ENCODE measurements around the gene RNF115.
A peak's percentile ranks its signal among the peaks of the same experiment; 100 is the strongest.
"Not testable (repeated sequence)": the region's sequence is repeated elsewhere in the genome, so short reads cannot be mapped to it uniquely, and the experiment has no call there.

RNF115 gene

DNA sequence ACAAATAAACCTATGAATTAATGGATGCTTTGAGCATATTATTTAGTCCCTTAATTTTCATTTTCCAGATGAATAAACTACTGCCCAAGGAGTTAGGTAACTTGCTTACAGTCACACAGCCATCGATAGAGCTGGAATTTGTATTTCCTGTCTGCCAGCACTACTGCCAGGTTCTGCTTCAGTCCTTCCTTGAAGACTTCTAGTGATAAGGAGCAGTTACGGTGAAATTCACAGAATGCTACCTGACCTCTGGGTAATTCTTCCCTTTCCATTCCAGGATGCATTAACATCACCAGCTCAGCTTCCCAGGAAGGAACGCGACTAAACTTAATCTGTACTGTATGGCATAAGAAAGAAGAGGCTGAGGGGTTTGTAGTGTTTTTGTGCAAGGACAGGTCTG, 93.4 kb downstream of the RNF115 start:
- H3K4me3 Mint-ChIP-seq, result no peak overlapping the region
- H3K36me3 Mint-ChIP-seq (ENCODE audit: insufficient read depth), result peaks cover 9% of the 10 kb centered on the region
- peak overlapping the region; percentile 36 for H3K27ac Mint-ChIP-seq (ENCODE audit: low read depth)
- H3K9me3 Mint-ChIP-seq, result no peaks in the 10 kb centered on the region
- DNase-seq (ENCODE audit: low spot score in 2 of 2) (no peak), ATAC-seq (replicated peaks; ENCODE audit: extremely low read depth, poor library complexity, severe bottlenecking) (no peak)
- H3K27me3 Mint-ChIP-seq, result no peaks in the 10 kb centered on the region
- H3K4me1 Mint-ChIP-seq, result peaks cover 5% of the 10 kb centered on the region

DNA sequence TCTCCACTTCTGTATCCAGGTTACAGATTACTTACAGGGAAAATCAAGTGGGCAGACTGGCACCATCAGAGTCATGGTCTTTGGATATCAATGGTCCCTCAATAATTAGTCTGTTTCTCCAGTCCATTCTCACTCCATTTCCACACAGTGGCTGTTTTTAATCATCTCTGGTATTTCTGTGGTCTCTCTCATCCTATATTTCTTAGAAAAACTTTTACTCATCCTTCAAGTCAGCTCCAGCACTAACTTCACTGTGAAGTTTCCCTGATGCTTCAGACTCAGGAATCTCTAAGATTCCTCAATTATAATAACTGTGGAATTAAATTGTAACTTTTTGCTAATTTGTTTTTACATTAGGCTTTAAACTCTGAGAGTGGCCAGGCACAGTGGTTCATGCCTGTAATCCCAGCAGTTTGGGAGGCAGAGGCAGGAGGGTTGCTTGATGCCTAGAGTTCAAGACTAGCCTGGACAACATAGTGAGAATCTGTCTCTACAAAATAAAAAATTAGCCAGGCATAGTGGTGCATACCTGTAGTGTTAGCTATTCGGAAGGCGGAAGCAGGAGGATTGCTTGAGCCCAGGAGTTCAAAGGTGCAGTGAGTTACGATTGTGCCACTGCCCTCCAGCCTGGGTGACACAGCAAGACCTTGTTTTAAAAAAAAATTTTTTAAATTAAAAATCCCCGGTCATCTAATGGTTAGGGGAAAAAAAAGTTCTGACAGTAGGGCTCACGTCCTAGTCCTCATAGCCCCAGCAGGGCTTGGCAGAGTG, 94.0 kb downstream of the RNF115 start:
- Mint-ChIP-seq H3K27me3 (no peaks in the 10 kb centered on the region), H3K36me3 (ENCODE audit: insufficient read depth) (peaks cover 7% of the 10 kb centered on the region), H3K4me3 (no peak overlapping the region), H3K9me3 (no peaks in the 10 kb centered on the region), H3K4me1 (peaks cover 5% of the 10 kb centered on the region), H3K27ac (ENCODE audit: low read depth) (no peak overlapping the region)
- DNase-seq (ENCODE audit: low spot score in 2 of 2) (no peak), ATAC-seq (replicated peaks; ENCODE audit: extremely low read depth, poor library complexity, severe bottlenecking) (no peak)

DNA sequence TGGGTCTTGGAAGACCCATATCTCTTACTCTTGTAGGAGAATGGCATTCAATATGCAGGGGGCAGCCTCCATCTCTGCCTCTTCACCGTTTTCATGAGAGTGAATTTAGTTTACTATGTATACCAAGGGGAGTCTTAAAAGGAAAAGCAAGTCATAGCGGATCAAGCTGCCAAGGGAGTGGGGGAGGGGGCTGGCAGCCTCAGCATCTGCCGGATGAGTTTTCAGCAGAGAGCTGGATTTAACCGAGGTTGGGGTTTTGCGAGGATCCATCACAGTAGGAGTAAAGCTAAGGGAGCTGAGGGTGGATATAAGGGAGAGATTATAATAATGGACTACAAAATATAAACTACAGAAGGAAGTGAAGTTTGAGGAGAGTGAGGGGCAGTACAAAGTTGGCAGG, 94.7 kb downstream of the RNF115 start:
- Mint-ChIP-seq H3K9me3 (no peaks in the 10 kb centered on the region), H3K4me1 (peaks cover 4% of the 10 kb centered on the region), H3K27ac (ENCODE audit: low read depth) (no peak overlapping the region), H3K4me3 (no peak overlapping the region), H3K27me3 (no peaks in the 10 kb centered on the region), H3K36me3 (ENCODE audit: insufficient read depth) (peaks cover 4% of the 10 kb centered on the region)
- DNase-seq (ENCODE audit: low spot score in 2 of 2) (no peak), ATAC-seq (replicated peaks; ENCODE audit: extremely low read depth, poor library complexity, severe bottlenecking) (no peak)

DNA sequence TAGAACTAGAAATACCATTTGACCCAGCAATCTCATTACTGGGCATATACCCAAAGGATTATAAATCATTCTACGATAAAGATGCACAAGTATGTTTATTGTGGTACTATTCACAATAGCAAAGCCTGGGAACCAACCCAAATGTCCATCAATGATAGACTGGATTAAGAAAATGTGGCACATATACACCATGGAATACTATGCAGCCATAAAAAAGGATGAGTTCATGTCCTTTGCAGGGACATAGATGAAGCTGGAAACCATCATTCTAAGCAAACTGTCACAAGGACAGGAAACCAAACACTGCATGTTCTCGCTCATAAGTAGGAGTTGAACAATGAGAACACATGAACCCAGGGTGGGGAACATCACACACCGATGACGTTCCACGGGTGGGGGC, 97.7 kb downstream of the RNF115 start:
- ATAC-seq (replicated peaks; ENCODE audit: extremely low read depth, poor library complexity, severe bottlenecking); H3K27ac Mint-ChIP-seq (ENCODE audit: low read depth); H3K4me3 Mint-ChIP-seq; H3K4me1 Mint-ChIP-seq; DNase-seq (ENCODE audit: low spot score in 2 of 2); H3K9me3 Mint-ChIP-seq; H3K36me3 Mint-ChIP-seq (ENCODE audit: insufficient read depth); H3K27me3 Mint-ChIP-seq: not testable (repeated sequence)

DNA sequence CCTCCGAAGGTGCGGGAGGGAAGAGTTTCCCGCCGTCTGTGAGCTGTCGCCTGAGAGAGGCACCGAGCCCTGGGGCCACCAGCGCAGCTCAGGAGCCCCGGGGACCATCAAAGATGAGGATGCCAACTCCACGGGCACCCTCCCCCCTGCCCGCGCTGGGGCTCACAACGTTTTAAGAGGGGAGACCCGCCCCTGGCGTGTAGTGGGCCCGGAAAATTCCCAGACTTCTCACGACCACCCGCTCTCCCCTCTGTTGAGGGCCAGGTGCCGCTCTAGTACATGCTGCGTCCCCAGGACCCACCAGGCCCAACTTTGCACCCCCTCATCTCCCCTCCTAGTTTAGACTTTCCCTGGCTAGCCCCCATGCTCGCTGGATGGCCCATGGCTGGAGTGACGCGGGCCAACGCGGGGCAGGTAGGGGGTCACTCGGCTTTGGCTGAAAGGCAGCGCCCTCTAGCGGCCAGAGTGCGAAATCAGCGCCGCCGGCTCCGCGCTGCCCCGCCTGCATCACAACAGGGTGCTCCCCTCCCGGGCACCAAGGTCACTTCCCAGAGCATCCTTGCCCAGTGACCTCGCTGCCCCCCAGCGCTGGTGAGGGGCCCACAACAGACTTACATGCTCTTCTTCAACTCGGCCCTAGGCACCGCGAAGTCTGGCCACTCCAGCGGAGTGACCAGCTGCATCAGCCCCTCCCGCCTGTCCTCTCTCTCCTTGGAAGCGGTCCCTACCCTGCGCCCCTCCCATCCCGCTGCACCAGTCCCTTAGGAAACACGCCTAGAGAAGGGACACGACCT, 102.8 kb downstream of the RNF115 start:
- Mint-ChIP-seq H3K4me1 (peaks cover 50% of the 10 kb centered on the region), H3K27ac (ENCODE audit: low read depth) (peak overlapping the region; percentile 83), H3K36me3 (ENCODE audit: insufficient read depth) (peaks cover 10% of the 10 kb centered on the region), H3K4me3 (peak overlapping the region; percentile 68), H3K9me3 (no peaks in the 10 kb centered on the region), H3K27me3 (no peaks in the 10 kb centered on the region)
- ATAC-seq (replicated peaks; ENCODE audit: extremely low read depth, poor library complexity, severe bottlenecking) (peak; percentile 66), DNase-seq (ENCODE audit: low spot score in 2 of 2) (peak; percentile 49 to 70)

DNA sequence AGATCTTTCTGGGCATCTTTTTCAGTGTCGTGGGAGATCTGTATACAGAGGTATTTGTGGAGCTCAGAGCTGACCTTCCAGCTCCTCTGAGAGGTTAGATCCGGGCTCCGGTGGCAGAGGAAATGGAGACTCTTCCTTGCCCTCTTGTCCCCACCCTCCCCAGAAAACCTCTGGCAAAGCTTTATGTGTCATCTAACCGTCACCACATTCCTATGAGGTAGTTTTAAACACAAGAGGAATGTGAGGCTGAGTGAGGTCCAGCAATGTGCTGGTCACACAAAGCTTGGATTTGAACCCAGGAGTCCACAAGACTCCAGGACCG, 103.4 kb downstream of the RNF115 start:
- ATAC-seq (replicated peaks; ENCODE audit: extremely low read depth, poor library complexity, severe bottlenecking), result no peak
- Mint-ChIP-seq H3K4me3 (peak overlapping the region; percentile 68), H3K36me3 (ENCODE audit: insufficient read depth) (peaks cover 9% of the 10 kb centered on the region), H3K27me3 (no peaks in the 10 kb centered on the region), H3K4me1 (peaks cover 53% of the 10 kb centered on the region), H3K9me3 (no peaks in the 10 kb centered on the region), H3K27ac (ENCODE audit: low read depth) (peak overlapping the region; percentile 59)
- DNase-seq (ENCODE audit: low spot score in 2 of 2), result no peak

DNA sequence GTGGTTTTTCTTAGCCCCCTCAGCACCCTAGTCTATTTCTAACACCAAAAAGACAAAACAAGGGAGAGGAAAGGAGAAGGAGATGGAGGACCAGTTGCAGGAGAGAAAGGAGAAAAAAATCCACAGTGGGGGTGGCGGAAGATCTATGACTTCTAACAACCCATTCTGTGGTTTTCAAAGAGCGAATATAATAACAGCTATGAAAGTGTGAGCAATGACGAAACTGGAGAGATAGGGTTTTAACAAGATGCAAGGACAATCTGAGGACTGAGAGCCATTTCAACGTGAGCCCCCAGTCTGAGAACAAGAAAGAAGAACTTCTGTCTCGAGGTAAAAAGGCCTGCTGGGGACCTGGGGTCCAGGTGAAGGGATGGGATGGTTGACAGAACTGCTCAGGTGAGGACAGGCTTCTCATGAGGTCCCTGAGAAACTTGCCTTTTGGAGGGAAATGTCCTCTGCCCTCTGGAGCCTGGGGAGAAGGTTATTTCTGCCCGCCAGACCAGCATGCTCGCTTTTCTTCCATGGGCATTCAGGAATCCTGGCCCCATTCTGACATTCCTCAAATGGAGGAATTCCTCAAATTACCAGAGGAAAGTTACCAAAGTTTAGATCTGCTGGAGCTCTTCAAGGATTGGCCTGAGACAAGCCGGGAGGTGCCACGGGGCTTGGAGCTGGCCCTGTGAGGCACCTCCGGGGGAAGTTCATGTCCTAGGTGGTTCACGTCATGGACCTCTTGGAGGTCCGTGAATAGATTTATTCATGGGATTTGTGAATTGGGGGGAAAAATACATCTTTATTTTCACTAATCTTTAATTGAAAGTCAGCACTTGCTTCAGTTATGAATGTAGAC, 104.4 kb downstream of the RNF115 start, which contains the start of gene CD160:
CD160 (plus strand) TSS at position 270 of the 850 bp plus-strand sequence. CDS start 8,829 bp downstream, outside the sequence.
- H3K27ac Mint-ChIP-seq (ENCODE audit: low read depth), result peak within 1 kb of the TSS; percentile 59
- DNase-seq (ENCODE audit: low spot score in 2 of 2) (no peak), ATAC-seq (replicated peaks; ENCODE audit: extremely low read depth, poor library complexity, severe bottlenecking) (peak; percentile 48)
- H3K4me3 Mint-ChIP-seq, result peak within 1 kb of the TSS; percentile 68
- H3K27me3 Mint-ChIP-seq, result no peaks in the 10 kb centered on the region
- H3K4me1 Mint-ChIP-seq, result peaks cover 59% of the 10 kb centered on the region
- peaks cover 9% of the 10 kb centered on the region for H3K36me3 Mint-ChIP-seq (ENCODE audit: insufficient read depth)
- H3K9me3 Mint-ChIP-seq, result no peaks in the 10 kb centered on the region

DNA sequence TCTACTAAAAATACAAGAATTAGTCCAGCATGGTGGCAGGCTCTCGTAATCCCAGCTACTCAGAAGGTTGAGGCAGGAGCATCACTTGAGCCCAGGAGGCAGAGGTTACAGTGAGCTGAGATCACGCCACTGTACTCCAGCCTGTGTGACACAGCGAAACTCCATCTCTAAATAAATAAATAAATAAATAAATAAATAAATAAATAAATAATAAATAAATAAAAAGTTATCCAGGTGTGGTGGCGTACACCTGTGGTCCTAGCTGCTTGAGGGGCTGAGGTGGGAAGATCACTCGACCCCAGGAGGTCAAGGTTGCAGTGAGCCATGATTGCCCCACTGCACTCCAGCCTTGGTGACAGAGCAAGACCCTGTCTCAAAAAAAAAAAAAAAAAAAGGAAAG, 105.4 kb downstream of the RNF115 start:
- not testable (repeated sequence) for DNase-seq (ENCODE audit: low spot score in 2 of 2); H3K27me3 Mint-ChIP-seq; H3K4me3 Mint-ChIP-seq; ATAC-seq (replicated peaks; ENCODE audit: extremely low read depth, poor library complexity, severe bottlenecking); H3K9me3 Mint-ChIP-seq; H3K36me3 Mint-ChIP-seq (ENCODE audit: insufficient read depth)
- Mint-ChIP-seq H3K4me1 (peaks cover 61% of the 10 kb centered on the region), H3K27ac (ENCODE audit: low read depth) (peak overlapping the region; percentile 59)

DNA sequence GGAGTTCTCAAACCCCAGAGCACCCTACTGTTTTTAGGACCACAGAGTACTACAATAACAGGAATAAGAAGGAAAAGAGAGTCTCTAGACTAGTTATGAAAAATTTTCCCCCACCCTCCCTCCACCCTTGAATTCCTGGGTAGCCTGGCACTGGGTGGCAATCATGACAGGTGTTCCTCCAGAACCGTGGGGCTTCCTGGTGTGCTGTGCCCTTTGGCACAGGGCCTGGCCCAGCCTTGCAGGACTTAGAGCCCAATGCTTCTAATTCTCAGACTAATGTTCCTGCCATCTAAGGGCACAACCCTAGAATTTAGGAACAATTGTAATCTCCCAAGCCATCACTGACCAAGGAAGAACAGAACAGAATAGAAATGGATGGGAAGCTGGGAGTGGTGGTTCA, 106.1 kb downstream of the RNF115 start:
- Mint-ChIP-seq H3K27me3 (no peaks in the 10 kb centered on the region), H3K9me3 (no peaks in the 10 kb centered on the region), H3K36me3 (ENCODE audit: insufficient read depth) (peaks cover 9% of the 10 kb centered on the region), H3K4me1 (peaks cover 61% of the 10 kb centered on the region), H3K27ac (ENCODE audit: low read depth) (peak overlapping the region; percentile 82), H3K4me3 (peak overlapping the region; percentile 39)
- ATAC-seq (replicated peaks; ENCODE audit: extremely low read depth, poor library complexity, severe bottlenecking), result no peak
- DNase-seq (ENCODE audit: low spot score in 2 of 2), result no peak

DNA sequence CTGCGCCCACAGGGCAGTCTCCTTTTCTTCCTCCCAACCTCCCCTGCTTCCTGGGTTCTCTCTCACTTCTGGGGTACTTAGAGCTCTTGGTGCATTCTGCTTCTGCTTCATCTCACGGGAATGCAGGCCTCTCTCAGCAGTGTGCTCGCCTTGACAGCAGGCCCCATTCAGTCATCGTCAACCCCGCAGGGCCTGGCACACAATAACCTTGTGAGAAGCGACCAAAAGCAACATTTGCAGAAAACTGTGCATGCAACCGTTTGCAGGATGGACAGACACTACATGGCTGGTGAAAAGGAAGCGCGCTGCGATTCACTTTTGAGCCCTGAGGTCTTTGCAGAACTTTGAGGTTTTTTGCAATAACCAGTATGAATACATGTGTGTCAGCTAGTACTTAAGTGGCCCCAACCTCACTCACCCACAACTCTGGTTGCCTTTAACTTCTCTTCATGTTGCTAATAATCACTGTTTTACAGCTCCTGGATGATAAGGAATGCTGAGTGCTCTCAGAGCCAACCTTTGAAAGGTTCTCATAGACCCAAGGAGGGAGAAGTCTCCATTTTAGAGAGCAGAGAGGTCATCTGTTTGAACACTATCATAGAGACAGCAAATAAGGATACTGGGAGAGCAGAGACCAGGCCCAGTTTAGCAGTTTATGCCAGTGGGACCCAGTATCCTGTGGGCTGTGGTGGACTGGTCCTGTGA, 107.1 kb downstream of the RNF115 start:
- H3K36me3 Mint-ChIP-seq (ENCODE audit: insufficient read depth), result peaks cover 6% of the 10 kb centered on the region
- ATAC-seq (replicated peaks; ENCODE audit: extremely low read depth, poor library complexity, severe bottlenecking) (no peak), DNase-seq (ENCODE audit: low spot score in 2 of 2) (no peak)
- H3K27ac Mint-ChIP-seq (ENCODE audit: low read depth), result peak overlapping the region; percentile 82
- H3K27me3 Mint-ChIP-seq, result no peaks in the 10 kb centered on the region
- peak overlapping the region; percentile 4 for H3K4me3 Mint-ChIP-seq
- H3K4me1 Mint-ChIP-seq, result peaks cover 59% of the 10 kb centered on the region
- H3K9me3 Mint-ChIP-seq, result no peaks in the 10 kb centered on the region

DNA sequence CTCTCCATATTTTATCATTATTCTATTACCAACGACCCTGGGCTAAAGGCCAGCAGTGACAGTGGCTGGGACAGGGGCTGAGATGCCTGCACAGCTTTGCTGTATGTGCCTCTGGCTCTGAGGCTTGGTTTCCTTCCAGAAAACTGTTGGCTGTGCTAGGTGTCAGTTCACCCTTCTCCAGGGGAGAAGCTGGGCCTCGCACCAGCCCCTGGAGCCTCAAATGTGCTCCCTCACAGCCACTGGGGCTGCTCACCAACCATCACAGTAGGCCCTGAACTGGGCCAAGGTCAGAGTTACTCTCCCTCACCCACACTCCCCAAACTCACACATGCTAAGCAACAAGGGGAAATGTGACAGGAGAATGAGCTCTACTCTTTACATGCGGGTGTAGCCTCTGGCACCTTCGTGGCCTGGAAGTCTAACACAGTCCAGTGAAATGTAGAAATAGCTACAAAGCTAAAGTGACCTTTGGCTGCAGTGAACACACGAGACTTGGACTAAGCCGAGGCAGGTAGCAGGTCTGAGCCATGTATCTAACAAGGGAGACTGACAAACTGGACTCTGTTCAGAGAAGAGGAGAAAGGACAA, 109.3 kb downstream of the RNF115 start:
- no peak for ATAC-seq (replicated peaks; ENCODE audit: extremely low read depth, poor library complexity, severe bottlenecking)
- H3K27me3 Mint-ChIP-seq, result no peaks in the 10 kb centered on the region
- H3K27ac Mint-ChIP-seq (ENCODE audit: low read depth), result no peak overlapping the region
- peaks cover 4% of the 10 kb centered on the region for H3K36me3 Mint-ChIP-seq (ENCODE audit: insufficient read depth)
- no peak for DNase-seq (ENCODE audit: low spot score in 2 of 2)
- no peak overlapping the region for H3K4me3 Mint-ChIP-seq
- H3K4me1 Mint-ChIP-seq, result peaks cover 38% of the 10 kb centered on the region
- H3K9me3 Mint-ChIP-seq, result no peaks in the 10 kb centered on the region

DNA sequence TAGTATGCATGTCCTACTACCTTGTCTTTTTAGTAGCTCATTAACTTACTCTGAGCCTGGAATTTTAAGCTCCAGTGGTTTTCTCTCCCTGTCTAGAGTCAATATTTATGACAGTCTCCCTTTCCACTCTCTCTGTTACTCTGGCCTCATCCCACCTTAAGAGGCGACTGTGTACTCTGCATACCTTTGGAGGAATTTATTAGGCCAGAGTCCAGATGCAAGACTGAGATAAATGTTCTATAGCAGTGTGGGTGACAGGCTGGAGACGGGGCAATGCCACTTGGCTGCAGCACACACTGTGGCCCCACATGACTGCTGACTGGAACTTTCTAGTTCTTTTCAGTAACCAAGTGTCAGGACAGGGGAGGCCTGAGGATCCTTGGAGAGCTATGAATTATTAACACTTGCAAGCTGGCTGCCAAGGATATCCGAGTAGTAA, 112.7 kb downstream of the RNF115 start:
- no peaks in the 10 kb centered on the region for H3K36me3 Mint-ChIP-seq (ENCODE audit: insufficient read depth)
- DNase-seq (ENCODE audit: low spot score in 2 of 2) (no peak), ATAC-seq (replicated peaks; ENCODE audit: extremely low read depth, poor library complexity, severe bottlenecking) (no peak)
- no peak overlapping the region for H3K4me3 Mint-ChIP-seq
- H3K9me3 Mint-ChIP-seq, result no peaks in the 10 kb centered on the region
- H3K4me1 Mint-ChIP-seq, result peaks cover 12% of the 10 kb centered on the region
- no peaks in the 10 kb centered on the region for H3K27me3 Mint-ChIP-seq
- no peak overlapping the region for H3K27ac Mint-ChIP-seq (ENCODE audit: low read depth)

All from central memory CD8-positive, alpha-beta T cell (primary cell).